GM23338 (cell line): ENCODE data around the gene RAB3GAP1.

Experiments used
- EZH2 ChIP-seq: fragments of 200-600 bp; sonication (generic); IDR thresholded peaks from one replicate; pipeline ENCODE4 v1.8.0; 2017; ENCODE audit warnings: antibody characterized with exemption, mild to moderate bottlenecking, low read depth; ENCODE audit not compliant: unreplicated experiment
- EZH2phosphoT487 ChIP-seq: fragments of 200-600 bp; sonication (generic); IDR thresholded peaks from one replicate; pipeline ENCODE4 v1.8.1; 2018; ENCODE audit warnings: antibody characterized with exemption; ENCODE audit not compliant: unreplicated experiment
- POLR2AphosphoS5 ChIP-seq: IDR thresholded peaks from 2 replicates; pipeline ENCODE4 v1.6.1; 2016; ENCODE audit warnings: antibody characterized with exemption, low read depth
- ZNF331 ChIP-seq: fragments of 250-450 bp; sonication (Bioruptor Pico); IDR thresholded peaks from 2 replicates; pipeline ENCODE4 v1.5.0; 2020; ENCODE audit warnings: low read depth, mild to moderate bottlenecking, moderate library complexity
- TF ChIP-seq, protein P1 (sequence below), 2 experiments: fragments of 200-600 bp in 1 of 2; sonication (generic) in 1 of 2; conservative IDR thresholded peaks; 2 replicates each; pipeline versions ENCODE4 v1.5.1 to v1.6.1; 2016 to 2017; ENCODE audit warnings: antibody characterized with exemption in 2 of 2, low read depth in 2 of 2, mild to moderate bottlenecking in 2 of 2, moderate library complexity in 1 of 2
- TF ChIP-seq, protein P2 (sequence below): IDR thresholded peaks from one replicate; pipeline ENCODE4 v1.6.1; 2018; ENCODE audit warnings: antibody characterized with exemption; ENCODE audit not compliant: unreplicated experiment
- TF ChIP-seq, protein P3 (sequence below): IDR thresholded peaks from 2 replicates; pipeline ENCODE4 v1.6.1; 2016; ENCODE audit warnings: antibody characterized with exemption

DNA sequence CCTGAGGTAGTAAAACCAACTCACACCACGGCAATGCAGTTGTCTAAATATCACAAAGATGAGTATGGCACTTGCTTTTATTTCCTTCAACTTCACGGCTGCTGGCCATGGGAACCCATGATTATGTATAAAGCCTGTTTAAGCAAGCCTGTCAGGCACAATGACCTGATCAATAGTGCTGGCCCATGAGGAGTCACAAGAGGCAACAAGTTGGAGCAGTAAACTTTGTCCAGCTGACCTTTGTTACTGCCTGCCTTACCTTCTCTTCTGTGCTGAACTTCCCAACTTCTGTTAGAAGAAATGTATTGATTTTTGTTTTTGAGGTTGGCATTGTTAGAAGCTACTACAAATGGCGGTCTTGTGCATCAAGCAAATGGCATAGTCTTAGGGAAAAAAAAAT, 151.9 kb downstream of the RAB3GAP1 start:
- TF ChIP-seq, protein P1, sequence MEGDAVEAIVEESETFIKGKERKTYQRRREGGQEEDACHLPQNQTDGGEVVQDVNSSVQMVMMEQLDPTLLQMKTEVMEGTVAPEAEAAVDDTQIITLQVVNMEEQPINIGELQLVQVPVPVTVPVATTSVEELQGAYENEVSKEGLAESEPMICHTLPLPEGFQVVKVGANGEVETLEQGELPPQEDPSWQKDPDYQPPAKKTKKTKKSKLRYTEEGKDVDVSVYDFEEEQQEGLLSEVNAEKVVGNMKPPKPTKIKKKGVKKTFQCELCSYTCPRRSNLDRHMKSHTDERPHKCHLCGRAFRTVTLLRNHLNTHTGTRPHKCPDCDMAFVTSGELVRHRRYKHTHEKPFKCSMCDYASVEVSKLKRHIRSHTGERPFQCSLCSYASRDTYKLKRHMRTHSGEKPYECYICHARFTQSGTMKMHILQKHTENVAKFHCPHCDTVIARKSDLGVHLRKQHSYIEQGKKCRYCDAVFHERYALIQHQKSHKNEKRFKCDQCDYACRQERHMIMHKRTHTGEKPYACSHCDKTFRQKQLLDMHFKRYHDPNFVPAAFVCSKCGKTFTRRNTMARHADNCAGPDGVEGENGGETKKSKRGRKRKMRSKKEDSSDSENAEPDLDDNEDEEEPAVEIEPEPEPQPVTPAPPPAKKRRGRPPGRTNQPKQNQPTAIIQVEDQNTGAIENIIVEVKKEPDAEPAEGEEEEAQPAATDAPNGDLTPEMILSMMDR (conservative IDR thresholded peaks at IDR 0.05; ENCODE audit: low read depth in 2 of 2): no peak
- TF ChIP-seq POLR2AphosphoS5 (no peak), EZH2 (no peak), EZH2phosphoT487 (no peak), ZNF331 (CRISPR knock-in tag) (no peak)
- TF ChIP-seq, protein P2, sequence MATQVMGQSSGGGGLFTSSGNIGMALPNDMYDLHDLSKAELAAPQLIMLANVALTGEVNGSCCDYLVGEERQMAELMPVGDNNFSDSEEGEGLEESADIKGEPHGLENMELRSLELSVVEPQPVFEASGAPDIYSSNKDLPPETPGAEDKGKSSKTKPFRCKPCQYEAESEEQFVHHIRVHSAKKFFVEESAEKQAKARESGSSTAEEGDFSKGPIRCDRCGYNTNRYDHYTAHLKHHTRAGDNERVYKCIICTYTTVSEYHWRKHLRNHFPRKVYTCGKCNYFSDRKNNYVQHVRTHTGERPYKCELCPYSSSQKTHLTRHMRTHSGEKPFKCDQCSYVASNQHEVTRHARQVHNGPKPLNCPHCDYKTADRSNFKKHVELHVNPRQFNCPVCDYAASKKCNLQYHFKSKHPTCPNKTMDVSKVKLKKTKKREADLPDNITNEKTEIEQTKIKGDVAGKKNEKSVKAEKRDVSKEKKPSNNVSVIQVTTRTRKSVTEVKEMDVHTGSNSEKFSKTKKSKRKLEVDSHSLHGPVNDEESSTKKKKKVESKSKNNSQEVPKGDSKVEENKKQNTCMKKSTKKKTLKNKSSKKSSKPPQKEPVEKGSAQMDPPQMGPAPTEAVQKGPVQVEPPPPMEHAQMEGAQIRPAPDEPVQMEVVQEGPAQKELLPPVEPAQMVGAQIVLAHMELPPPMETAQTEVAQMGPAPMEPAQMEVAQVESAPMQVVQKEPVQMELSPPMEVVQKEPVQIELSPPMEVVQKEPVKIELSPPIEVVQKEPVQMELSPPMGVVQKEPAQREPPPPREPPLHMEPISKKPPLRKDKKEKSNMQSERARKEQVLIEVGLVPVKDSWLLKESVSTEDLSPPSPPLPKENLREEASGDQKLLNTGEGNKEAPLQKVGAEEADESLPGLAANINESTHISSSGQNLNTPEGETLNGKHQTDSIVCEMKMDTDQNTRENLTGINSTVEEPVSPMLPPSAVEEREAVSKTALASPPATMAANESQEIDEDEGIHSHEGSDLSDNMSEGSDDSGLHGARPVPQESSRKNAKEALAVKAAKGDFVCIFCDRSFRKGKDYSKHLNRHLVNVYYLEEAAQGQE: no peak
- TF ChIP-seq, protein P3, sequence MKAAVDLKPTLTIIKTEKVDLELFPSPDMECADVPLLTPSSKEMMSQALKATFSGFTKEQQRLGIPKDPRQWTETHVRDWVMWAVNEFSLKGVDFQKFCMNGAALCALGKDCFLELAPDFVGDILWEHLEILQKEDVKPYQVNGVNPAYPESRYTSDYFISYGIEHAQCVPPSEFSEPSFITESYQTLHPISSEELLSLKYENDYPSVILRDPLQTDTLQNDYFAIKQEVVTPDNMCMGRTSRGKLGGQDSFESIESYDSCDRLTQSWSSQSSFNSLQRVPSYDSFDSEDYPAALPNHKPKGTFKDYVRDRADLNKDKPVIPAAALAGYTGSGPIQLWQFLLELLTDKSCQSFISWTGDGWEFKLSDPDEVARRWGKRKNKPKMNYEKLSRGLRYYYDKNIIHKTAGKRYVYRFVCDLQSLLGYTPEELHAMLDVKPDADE: no peak
